Breast epithelium (tissue), 4 donors: ENCODE data around the gene CLDN15. TPM values are rescaled to one million over a fixed set of nuclear protein-coding genes. Genes with fewer than 3 reads are reported as not detected.

Experiments
- DNase-seq, 2 donors: peaks; one replicate each; pipeline ENCODE4 v3.0.0-alpha.2; 2019; ENCODE audit warnings: low spot score in 2 of 2
- H3K27ac ChIP-seq, 2 donors: fragments of 200-600 bp; sonication (generic) in 1 of 2; one replicate each; pipeline ENCODE4 v1.5.1; 2016 to 2019; ENCODE audit warnings: mild to moderate bottlenecking in 1 of 2
- H3K27me3 ChIP-seq, 2 donors: fragments of 200-600 bp; sonication (generic) in 1 of 2; one replicate each; pipeline versions ENCODE4 v1.5.1 to v1.6.0; 2017 to 2019; ENCODE audit warnings: control low read depth in 1 of 2, mild to moderate bottlenecking in 1 of 2
- H3K36me3 ChIP-seq: fragments of 200-600 bp; one replicate; pipeline ENCODE4 v1.5.1; 2019
- H3K4me1 ChIP-seq, 2 donors: fragments of 200-600 bp; sonication (generic); one replicate each; pipeline ENCODE4 v1.5.1; 2016 to 2019; ENCODE audit warnings: control low read depth in 1 of 2
- H3K4me3 ChIP-seq, 3 donors: fragments of 200-600 bp; sonication (generic); 1 replicate in 2 of 3; 2 replicates in 1 of 3; pipeline ENCODE4 v1.5.1; 2016 to 2019; ENCODE audit warnings: mild to moderate bottlenecking in 3 of 3, moderate library complexity in 2 of 3
- H3K9me3 ChIP-seq, 2 donors: fragments of 200-600 bp; sonication (generic) in 1 of 2; one replicate each; pipeline ENCODE4 v1.5.1; 2016 to 2019; ENCODE audit warnings: control low read depth in 1 of 2
- POLR2A ChIP-seq: fragments of 450-650 bp; IDR thresholded peaks from one replicate; pipeline ENCODE4 v1.6.1; 2016; ENCODE audit warnings: antibody characterized with exemption, mild to moderate bottlenecking, moderate library complexity
- POLR2AphosphoS5 ChIP-seq, 3 donors: sonication (generic); formaldehyde crosslinking; IDR thresholded peaks; one replicate each; pipeline ENCODE4 v1.6.1; 2017; ENCODE audit warnings: antibody characterized with exemption in 3 of 3
- intact Hi-C: fragments of 100-400 bp; cut with DNase I; formaldehyde crosslinking; loops from one replicate; pipeline ENCODE4 v1.15.1; 2023; ENCODE audit warnings: low total_unique reads
- total RNA-seq, 3 donors: library from RNA; depleted of rRNA; stranded (reverse); fragments of >200 nt; gene quantifications; one replicate each; pipeline ENCODE4 v1.1.0, GENCODE V29; 2016
- TF ChIP-seq, protein P1 (sequence below), 3 donors: fragments of 450-650 bp; IDR thresholded peaks; one replicate each; pipeline ENCODE4 v1.5.1; 2016 to 2017; ENCODE audit warnings: antibody characterized with exemption in 3 of 3, mild to moderate bottlenecking in 3 of 3, moderate library complexity in 3 of 3

Gene CLDN15
- total RNA-seq, 3 donors from 2014 or later: 14.4 to 44.6 (median 17.1) TPM

DNA sequence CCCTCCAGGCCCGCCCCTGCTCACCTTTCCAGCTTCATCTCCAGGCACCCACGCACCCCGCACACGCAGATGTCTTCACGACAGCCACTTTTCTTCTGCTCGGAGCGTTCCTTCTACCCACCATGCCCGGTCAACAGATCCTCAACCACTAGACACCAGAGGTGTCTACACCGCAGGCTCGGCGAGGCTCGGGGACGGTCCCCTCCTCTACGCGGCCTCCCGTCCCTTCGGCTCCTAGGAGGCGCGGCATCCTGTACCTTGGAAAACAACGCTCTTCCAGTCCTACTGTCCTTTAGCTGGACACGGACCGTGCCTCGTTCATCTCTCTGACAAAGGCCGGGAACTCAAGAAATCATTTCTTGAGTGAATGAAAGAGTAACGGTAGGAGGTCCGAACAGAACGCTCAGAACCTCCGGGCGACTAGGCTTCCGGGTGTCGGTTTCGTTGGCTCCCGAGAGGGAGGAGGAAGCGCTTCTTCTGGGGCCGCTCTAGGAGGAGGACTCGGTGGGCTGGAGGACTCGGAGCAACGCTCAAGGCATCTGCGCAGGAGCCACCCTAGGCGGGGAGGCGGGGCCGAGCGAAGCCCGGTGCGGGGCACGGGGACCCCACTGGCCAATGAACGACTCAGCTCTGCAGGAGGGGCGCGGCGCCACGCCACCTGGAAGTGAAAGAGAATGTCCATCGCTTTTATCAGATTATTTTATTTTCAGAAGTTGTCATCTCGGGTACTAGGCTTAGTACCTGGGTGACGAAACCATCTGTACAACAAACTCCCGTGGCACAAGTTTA lies 14.5 kb upstream of the CLDN15 start:
- H3K36me3 ChIP-seq: no peaks in the 10 kb centered on the region
- intact Hi-C loops: loop anchor here (10.0 kb wide), 1 partner anchor 47 kb away; the partner anchor contains the start of gene MOGAT3
- TF ChIP-seq, protein P1, sequence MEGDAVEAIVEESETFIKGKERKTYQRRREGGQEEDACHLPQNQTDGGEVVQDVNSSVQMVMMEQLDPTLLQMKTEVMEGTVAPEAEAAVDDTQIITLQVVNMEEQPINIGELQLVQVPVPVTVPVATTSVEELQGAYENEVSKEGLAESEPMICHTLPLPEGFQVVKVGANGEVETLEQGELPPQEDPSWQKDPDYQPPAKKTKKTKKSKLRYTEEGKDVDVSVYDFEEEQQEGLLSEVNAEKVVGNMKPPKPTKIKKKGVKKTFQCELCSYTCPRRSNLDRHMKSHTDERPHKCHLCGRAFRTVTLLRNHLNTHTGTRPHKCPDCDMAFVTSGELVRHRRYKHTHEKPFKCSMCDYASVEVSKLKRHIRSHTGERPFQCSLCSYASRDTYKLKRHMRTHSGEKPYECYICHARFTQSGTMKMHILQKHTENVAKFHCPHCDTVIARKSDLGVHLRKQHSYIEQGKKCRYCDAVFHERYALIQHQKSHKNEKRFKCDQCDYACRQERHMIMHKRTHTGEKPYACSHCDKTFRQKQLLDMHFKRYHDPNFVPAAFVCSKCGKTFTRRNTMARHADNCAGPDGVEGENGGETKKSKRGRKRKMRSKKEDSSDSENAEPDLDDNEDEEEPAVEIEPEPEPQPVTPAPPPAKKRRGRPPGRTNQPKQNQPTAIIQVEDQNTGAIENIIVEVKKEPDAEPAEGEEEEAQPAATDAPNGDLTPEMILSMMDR (IDR thresholded peaks at IDR 0.05): no peak
- peak; percentile 16 for TF ChIP-seq POLR2A
- TF ChIP-seq POLR2AphosphoS5 (IDR thresholded peaks at IDR 0.05): peak in 2 of 3 donors; percentile 71 to 78

DNA sequence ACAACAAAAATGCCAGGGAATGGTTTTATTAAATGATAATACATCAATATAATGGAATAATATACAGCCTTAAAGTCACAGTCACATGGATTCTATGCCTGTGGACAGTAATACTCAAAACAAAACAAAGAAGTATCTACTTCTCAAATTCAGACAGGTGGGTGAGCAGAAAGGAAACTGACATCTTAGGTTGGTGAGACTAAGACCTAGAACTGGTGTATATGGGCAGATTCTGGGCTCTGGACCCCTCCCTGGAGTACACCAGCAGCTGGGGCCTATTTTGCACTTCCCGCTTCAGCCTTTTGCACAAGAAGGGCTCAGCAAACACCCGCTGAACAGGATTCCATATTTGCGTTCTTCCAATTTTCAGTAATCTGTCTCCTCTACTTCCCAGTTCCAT lies 12.7 kb upstream of the CLDN15 start:
- Histone ChIP-seq H3K4me1 (peaks cover 0 to 4% of the 10 kb centered on the region in 2 donors), H3K36me3 (no peaks in the 10 kb centered on the region), H3K9me3 (no peaks in the 10 kb centered on the region), H3K4me3 (no peak overlapping the region), H3K27me3 (no peaks in the 10 kb centered on the region), H3K27ac (no peak overlapping the region)
- intact Hi-C loops: loop anchor here (10.0 kb wide), 1 partner anchor 46 kb away; the partner anchor contains the start of gene MOGAT3
- no peak for DNase-seq
- no peak for TF ChIP-seq POLR2A
- TF ChIP-seq POLR2AphosphoS5 (IDR thresholded peaks at IDR 0.05): no peak
- TF ChIP-seq, protein P1 (IDR thresholded peaks at IDR 0.05): no peak

More for the DNA sequence above, 14.5 kb upstream of the CLDN15 start:
- peak; percentile 94 to 97 for DNase-seq
- Histone ChIP-seq H3K4me3 (peak overlapping the region; percentile 73 to 90 (median 80)), H3K27me3 (no peaks in the 10 kb centered on the region), H3K9me3 (no peaks in the 10 kb centered on the region), H3K27ac (peak overlapping the region; percentile 16 to 77), H3K4me1 (peaks cover 0 to 4% of the 10 kb centered on the region in 2 donors)

- Histone ChIP-seq H3K36me3 (no peaks in the 10 kb centered on the region), H3K4me3 (no peak overlapping the region), H3K27ac (no peak overlapping the region), H3K9me3 (no peaks in the 10 kb centered on the region), H3K4me1 (peaks cover 4 to 6% of the 10 kb centered on the region in 2 donors), H3K27me3 (no peaks in the 10 kb centered on the region)
- intact Hi-C loops: no loop called here
- DNase-seq: no peak
- TF ChIP-seq POLR2A (no peak), POLR2AphosphoS5 (IDR thresholded peaks at IDR 0.05) (no peak)
- TF ChIP-seq, protein P1 (IDR thresholded peaks at IDR 0.05): no peak
These were observed 10.7 kb upstream of the CLDN15 start for GRCh38 chr7:101248276-101248675.

DNA sequence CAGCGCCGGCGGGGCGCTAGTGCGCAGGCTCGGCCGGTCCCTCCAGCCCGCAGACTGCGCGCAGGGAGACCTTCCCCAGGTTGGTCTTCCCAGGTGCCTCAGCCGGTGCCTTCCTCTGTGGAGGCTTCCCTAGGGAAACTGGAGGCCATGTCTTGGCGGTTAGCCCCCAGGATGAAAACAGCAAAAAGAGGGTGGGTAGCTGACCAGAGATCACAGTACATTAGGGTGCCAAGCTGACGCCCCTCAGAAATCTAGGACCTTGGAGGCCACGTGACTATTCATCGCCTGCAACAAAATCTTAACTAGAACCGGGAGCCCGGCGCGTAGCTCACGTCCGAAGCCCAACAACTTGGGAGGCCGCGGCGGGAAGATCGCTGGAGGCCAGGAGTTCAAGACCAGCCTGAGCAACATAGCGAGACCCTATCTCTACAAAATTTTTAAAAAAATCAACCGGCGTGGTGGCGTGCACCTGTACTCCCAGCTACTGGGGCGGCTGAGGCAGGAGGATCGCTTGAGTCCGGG lies 7.6 kb upstream of the CLDN15 start:
- intact Hi-C loops: no loop called here
- Histone ChIP-seq H3K36me3 (no peaks in the 10 kb centered on the region), H3K4me3 (peak overlapping the region; percentile 72 to 84 (median 73)), H3K27ac (peak overlapping the region; percentile 94 to 98), H3K4me1 (peaks cover 0 to 7% of the 10 kb centered on the region in 2 donors), H3K9me3 (no peaks in the 10 kb centered on the region), H3K27me3 (no peaks in the 10 kb centered on the region)
- DNase-seq: no peak
- TF ChIP-seq POLR2A: no peak
- TF ChIP-seq, protein P1 (IDR thresholded peaks at IDR 0.05): no peak
- no peak for TF ChIP-seq POLR2AphosphoS5 (IDR thresholded peaks at IDR 0.05)
